ENCODE measurements around the gene PTPRN2.

The PTPRN2 gene

DNA sequence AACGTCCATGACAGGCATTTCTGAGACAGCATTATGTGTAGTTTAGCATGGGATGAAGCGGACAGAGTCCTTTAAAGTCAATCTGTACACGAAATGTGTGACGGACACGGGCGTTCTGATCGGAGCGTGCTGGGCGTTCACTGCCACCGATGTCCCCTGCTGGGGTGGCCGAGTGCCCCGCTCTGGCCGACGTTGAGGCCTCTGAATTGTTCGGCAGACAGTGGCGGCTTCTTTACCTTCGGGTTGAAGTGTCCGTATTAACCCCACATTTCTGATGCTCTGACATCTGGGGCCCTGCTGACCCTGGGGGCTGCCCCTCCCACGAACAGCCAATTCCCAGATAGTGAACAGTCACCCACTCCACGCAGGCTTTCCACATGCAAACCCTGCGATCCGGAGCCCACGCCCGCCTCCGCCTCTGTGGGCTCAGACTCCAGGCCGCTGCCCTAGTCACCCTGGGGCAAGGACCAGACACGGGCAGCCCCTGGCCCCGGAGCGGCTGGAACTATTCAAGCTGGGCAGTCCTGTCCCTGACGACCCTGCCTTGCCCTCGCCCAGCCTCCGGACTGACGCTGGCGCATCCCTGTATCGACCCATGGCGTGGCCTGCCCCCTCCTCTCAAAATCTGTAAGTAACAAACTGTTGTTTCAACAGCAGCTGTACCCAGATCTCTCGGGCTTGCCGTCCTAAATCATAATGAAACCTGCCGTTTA lies 445.7 kb downstream of the PTPRN2 start:
- no peak for DNase-seq

DNA sequence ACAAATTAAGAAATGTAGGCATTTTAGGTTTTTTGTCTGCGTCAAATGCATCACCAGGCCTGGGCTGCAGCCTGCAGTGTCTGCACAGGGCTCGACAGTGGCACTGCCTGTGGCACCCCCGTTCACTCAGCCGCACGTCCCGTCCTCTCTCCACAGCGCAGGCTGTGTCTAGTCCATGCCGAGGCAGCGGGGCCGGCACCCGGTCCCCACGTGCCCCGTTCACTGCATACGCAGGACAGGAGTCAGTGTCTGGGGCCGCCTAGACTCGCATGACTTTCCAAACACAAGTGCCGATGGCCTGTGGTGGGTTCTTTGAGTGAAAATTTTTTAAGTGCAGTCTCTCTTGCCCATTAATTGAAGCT lies 446.4 kb downstream of the PTPRN2 start:
- DNase-seq, result no peak

DNA sequence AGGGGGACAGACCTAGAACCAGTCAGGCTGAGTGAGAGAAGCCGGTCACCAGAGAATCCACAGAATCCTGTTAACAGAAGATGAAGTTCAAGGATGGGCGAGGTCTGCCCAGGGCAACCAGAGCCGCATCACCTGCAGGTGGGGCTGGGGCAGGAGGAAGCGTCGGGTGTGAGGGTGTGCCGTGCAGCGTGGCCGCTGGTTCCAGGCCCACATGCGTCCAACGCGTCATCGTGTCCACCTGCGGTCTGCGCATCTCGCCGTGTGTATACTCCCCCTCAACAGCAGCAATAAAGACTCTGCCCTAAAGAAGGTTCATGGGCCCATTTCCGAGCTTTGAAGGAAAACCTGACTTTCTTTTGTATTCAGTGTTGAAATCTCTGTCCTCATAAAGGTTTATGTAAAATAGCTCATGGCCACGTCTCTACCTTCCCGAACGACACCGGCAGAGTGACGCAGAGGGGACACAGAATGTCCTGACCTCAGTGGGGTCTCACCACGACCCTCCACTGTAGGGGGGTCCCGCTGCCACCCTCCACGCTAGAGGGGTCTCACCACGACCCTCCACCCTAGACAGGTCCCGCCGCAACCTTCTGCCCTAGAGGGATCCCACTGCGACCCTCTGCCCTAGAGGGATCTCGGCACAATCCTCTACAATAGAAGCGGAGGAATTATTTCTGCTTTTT lies 446.9 kb downstream of the PTPRN2 start:
- DNase-seq, result no peak

DNA sequence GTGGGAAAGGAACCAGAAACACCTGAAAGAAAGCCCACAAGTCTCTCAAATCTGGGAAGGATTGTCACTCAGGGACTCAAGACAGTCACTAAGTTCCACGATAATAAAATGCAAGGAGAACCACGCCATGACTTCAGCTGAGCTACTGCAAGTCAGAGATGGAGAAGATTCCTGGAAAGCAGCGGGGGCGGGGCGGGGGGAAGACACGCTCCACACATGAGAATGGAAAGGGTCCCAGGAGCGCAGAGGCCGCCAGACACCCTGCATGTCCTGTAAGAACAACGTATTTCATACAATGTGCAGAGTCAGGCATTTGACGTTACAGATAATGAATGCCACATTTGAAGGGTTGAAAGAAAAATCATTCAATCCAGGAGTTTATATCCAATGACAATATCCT lies 448.1 kb downstream of the PTPRN2 start:
- no peak for DNase-seq

DNA sequence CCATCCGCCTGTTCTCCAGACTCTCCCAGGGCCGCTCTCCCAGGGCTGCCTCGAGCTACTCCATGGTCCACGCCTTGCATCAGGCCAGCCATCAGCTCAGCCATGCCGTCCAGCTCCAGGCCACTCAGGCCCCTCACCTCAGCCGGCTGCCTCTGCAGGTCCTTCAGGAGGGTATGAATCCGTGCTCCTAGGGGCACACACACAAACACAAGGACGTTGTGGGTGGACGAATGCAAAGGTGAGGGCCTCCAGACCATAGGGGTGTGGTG lies 449.4 kb downstream of the PTPRN2 start:
- DNase-seq, result no peak

- DNase-seq, result no peak
Observed at GRCh38 chr7:158137516-158138328, 449.9 kb downstream of the PTPRN2 start.

- no peak for DNase-seq
Observed at GRCh38 chr7:158135931-158136330, 451.7 kb downstream of the PTPRN2 start.

DNA sequence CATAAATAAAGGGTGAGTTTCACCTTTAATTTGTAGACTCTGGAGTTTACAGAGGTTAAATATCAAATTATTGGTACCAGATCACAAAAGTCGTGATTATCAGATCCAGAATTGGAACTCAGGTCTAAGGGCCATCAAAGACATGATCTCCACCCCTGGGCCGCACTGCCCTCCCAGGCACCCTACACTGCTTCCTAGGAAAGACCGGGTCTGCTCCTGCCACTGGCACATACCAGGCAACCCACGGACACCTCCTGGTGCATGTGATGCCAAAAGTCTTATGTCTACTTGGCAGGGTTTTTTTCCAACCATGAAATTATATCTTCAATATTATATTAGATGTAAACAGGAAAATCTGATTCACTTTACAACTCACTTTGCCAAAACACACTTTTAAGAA lies 452.8 kb downstream of the PTPRN2 start:
- no peak for DNase-seq

DNA sequence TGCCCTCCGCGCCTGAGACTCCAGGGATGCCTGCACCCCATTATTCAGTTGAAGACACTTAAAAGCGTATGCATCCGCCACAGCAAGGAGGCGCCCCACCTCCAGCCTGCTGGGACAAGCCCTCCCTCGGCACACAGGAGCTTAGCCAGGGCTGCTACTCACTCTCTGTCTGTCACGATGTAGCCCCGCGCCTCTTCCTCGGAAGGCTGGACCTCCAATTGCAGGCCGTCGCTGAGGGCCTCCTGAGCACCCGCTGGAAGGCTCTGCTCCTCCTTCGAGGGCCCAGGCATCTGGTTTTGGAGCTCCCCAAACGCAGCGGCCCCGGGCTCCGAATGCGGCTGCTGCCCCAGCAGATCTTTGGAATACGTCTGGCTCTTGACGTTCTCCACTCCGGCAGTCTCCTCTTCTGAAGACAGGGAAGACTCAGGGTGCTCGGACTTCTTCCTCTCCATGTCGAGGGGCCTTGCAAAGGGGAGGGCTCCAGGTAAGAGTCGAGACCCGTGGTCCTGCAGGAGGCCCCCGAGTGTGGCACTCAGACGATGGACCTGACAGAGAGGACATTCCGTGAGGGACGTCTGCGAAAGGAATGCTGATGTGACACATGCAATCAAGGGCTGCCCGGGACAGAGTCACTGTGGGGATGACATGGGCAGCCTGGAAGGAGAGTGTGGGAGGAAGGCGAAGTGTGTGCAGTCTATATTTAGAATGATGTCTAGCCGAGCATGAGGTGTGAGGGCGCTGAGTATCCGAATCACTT lies 453.9 kb downstream of the PTPRN2 start:
- DNase-seq, result no peak

DNA sequence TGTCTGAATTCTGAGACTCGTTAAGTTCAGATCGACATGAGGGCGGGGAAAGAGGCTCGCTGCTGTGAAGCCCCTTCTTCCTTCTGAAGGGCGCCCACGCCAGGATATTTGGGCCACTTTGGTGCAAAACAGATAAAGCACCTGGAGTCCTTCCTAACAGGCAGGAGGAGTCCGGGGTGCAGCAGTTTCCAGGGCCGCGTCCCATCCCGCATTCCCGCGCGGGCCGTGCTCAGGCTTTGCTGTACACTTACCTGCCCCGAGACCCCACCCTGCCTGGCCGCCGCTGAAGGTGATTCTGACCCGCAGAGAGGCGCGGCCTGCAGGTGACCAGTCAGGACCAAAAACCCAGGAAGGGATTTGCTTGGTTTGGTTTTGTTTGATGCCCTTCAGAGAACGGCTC lies 454.6 kb downstream of the PTPRN2 start:
- no peak for DNase-seq

- no peak for DNase-seq
Observed at GRCh38 chr7:158130023-158130409, 457.6 kb downstream of the PTPRN2 start.

DNA sequence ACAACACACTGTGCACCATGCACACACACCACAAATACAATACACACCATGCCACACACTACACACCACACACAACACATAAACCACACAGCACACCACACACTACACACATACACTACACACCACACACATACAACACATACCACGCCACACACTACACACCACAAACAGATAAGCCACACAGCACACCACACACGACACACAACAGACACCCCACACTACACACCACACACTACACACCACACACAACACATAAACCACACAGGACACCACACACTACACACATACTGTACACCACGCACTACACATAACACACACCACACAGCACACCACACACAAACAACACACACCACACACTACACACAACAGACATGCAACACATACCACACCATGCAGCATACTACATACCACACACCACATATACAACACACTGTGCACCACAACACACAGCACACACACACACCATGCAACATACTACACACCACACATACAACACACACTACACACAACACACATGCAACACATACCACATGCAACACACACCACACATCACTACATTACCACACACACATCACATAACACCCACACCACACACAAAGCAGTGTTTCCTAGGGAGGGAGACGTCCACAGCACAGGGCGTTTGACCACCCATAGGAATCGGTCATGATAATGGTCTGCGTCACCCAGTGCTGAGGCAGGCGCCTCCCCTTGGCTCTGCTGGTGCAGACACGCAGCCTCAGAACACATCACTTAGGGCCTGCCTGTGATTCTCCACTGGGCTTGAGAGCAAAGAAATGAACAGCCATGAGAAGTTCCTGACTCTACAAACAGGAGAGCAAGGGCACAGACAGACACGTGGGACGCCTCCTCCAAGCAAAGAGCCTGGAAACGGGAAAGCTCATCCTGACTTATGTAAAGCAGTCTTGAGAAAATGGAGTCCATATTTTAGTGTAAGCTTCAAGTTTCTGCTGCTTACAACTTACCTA lies 458.3 kb downstream of the PTPRN2 start:
- DNase-seq, result no peak

GRCh38 chr7:158128572-158128971 lies 459.1 kb downstream of the PTPRN2 start:
- no peak for DNase-seq

- DNase-seq, result no peak
Observed at GRCh38 chr7:158127241-158127640, 460.4 kb downstream of the PTPRN2 start.

GRCh38 chr7:158126661-158127060 lies 461.0 kb downstream of the PTPRN2 start:
- no peak for DNase-seq

DNA sequence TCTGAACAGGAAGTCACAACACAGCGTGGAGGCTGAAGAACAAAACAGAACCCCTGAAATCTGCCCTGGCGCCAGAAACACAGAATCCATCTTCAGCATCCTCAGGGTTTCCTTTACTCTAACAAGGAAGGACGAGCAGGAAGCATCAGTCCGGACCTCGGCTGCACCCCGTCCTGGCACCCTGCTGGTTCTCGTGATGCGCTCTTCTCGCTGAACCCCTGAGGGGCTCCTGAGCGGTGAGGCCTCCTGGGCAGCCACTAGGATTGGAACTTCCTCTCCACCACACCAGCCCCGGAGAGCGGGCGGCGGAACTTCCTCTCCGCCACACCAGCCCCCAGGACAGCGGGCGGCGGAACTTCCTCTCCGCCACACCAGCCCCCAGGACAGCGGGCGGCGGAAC lies 461.9 kb downstream of the PTPRN2 start:
- no peak for DNase-seq

DNA sequence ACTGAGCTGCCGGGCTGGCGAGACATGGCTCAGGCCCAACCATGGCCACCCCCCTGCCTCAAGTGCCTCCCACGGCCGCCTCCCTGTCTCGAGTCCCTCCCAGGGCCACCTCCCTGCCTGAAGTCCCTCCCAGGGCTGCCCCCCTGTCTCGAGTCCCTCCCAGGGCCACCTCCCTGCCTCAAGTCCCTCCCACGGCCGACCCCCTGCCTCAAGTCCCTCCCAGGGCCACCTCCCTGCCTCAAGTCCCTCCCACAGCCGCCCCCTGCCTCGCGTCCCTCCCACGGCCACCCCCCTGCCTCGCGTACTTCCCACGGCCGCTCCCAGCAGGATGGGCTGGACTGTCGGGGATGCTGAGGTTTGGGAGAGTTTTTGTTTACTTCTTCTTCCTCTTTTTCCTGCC lies 462.5 kb downstream of the PTPRN2 start:
- no peak for DNase-seq

DNA sequence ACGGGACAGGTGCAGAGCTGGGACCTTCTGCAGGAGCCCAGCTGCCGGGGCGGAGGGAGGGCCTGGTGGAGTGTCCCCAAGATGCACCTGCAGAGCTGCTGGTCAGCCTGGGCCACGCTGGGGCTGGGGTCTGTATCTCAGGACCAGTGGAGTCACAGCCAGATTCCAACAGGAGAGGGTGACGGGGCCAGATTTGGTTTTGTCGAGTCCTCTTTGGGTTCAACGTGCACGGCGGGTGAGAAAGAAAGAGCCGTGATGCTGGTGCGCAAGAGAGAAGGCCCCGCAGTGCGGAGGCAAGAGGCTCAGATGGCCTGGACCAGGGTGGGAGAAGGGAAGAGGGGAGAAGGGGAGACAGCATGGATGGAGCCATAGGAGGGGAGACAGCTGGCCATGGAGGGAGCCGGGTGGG lies 462.9 kb downstream of the PTPRN2 start:
- no peak for DNase-seq

GRCh38 chr7:158123753-158124152 lies 463.9 kb downstream of the PTPRN2 start:
- DNase-seq, result no peak

DNA sequence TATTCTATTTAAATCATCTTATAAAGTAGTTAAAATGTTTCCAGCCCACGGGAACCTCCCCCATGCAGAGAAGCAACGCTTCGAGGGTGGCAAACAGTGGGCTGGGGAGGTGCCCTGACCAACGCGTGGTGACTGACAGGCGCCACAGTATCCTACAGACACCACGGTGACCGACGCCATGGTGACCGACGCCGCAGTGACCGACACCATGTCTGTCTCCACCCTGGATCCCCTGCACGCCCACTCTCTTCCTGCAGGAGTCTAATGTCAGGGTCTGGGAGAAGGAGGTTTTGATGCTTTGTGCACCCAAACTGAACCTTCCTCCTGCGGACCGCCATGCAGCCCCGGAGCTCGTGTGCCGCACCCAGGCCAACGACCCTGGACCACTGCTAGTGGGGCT lies 464.4 kb downstream of the PTPRN2 start:
- DNase-seq, result no peak

DNA sequence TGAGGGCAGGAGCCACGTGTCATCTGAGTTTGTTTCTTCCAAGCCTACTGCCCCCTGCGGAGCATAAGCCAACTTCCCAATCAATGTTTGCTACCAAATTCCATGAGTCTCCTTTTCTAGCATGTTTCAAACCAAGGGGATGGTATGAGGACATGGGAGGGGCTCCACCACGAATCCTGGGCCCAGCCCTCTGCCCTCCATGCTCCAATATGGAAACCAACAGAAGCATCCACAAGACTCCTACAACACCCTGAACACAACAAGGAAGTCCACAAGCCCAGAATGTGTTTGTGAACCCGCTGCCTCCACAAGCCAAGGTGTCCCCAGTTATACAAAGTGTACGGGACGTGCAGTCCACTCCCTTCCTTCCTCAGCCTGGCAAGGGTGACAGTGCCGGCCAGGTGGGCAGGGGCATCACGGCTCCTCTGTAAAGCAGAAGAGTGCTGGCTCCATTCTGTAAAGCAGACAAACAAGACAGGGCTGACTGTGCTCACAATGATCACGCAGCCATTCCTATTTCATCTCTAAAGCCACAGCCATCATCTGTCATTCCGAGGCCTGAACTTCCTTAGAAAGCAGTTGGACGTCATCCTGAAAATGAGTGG lies 466.1 kb downstream of the PTPRN2 start:
- DNase-seq, result no peak

GRCh38 chr7:158120716-158121115 lies 466.9 kb downstream of the PTPRN2 start:
- no peak for DNase-seq
